Vagina (tissue), 2 donors: ENCODE results near the gene ZNF827.

Experiments
- POLR2A ChIP-seq, 2 donors: fragments of 450-650 bp; IDR thresholded peaks; one replicate each; pipeline ENCODE4 v1.6.1; 2017; ENCODE audit warnings: antibody characterized with exemption in 2 of 2, mild to moderate bottlenecking in 2 of 2, moderate library complexity in 2 of 2
- POLR2AphosphoS5 ChIP-seq, 2 donors: sonication (generic); formaldehyde crosslinking; IDR thresholded peaks; one replicate each; pipeline ENCODE4 v1.9.0; 2017; ENCODE audit warnings: antibody characterized with exemption in 2 of 2, mild to moderate bottlenecking in 2 of 2, low read depth in 1 of 2; ENCODE audit not compliant: insufficient read depth in 1 of 2
- TF ChIP-seq, protein P1 (sequence below), 3 experiments: fragments of 450-650 bp in 2 of 3; fragments of 200-600 bp in 1 of 3; sonication (generic) in 1 of 3; IDR thresholded peaks; one replicate each; pipeline ENCODE4 v1.5.1; 2017 to 2019; ENCODE audit warnings: antibody characterized with exemption in 3 of 3, mild to moderate bottlenecking in 2 of 3, moderate library complexity in 2 of 3

DNA sequence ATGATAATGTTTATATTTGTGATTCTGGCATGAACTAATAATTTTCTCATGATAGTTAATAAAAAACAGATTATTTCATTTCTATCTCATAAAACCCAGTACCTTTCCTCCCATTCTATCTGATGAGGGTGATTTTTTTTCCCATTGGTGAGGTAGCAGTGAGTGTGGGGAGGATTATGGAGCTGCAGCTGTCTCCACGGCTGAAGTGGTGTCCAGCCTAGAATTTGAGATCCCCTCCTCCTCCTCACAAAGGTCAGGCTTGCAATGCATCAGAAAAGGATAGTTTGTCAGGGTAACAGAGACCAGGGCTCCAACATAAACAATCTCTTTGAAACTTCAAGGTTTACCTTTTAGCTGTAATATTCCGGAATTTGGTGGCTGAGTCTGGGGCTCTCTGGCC lies 197.8 kb downstream of the ZNF827 start:
- TF ChIP-seq POLR2A (IDR thresholded peaks at IDR 0.05) (no peak), POLR2AphosphoS5 (IDR thresholded peaks at IDR 0.05; ENCODE audit: insufficient read depth in 1 of 2, low read depth in 1 of 2) (no peak)
- TF ChIP-seq, protein P1, sequence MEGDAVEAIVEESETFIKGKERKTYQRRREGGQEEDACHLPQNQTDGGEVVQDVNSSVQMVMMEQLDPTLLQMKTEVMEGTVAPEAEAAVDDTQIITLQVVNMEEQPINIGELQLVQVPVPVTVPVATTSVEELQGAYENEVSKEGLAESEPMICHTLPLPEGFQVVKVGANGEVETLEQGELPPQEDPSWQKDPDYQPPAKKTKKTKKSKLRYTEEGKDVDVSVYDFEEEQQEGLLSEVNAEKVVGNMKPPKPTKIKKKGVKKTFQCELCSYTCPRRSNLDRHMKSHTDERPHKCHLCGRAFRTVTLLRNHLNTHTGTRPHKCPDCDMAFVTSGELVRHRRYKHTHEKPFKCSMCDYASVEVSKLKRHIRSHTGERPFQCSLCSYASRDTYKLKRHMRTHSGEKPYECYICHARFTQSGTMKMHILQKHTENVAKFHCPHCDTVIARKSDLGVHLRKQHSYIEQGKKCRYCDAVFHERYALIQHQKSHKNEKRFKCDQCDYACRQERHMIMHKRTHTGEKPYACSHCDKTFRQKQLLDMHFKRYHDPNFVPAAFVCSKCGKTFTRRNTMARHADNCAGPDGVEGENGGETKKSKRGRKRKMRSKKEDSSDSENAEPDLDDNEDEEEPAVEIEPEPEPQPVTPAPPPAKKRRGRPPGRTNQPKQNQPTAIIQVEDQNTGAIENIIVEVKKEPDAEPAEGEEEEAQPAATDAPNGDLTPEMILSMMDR (IDR thresholded peaks at IDR 0.05) = no peak
